ENCODE measurements around the gene PPIA. TPM values are rescaled to one million over a fixed set of nuclear protein-coding genes. Genes with fewer than 3 reads are reported as not detected.
"Not testable (repeated sequence)": the region's sequence is repeated elsewhere in the genome, so short reads cannot be mapped to it uniquely, and the experiment has no call there.

Gene PPIA
- polyA plus RNA-seq, 4 donors, result 1,245 to 1,509 (median 1,378) TPM

- DNase-seq (ENCODE audit: low read depth in 4 of 4, low spot score in 3 of 4), result no peak
These were observed 22.8 kb downstream of the PPIA start for GRCh38 chr7:44819292-44819691.

GRCh38 chr7:44823255-44823781 is 26.8 kb downstream of the PPIA start:
- DNase-seq (ENCODE audit: low read depth in 4 of 4, low spot score in 3 of 4), result no peak

GRCh38 chr7:44824894-44825526 is 28.5 kb downstream of the PPIA start:
- DNase-seq (ENCODE audit: low read depth in 4 of 4, low spot score in 3 of 4), result no peak

DNA sequence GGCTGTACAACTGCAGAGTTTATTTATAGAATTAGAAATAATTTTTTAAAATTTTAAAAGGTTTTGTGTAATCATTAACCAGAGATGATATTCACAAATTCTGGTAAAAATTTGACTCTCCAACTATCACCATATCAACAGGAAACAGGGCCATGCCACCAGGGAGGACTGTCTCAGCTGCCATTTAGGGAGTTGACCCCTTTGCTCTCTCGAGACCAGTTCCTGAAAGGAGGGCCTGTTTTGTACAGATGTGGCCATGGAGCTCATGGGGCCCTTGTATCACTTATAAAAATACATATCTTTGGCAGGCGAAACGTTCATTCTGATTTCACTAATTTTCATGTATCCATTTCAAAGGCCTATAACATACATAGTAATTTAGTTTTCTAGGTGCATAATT is 31.1 kb downstream of the PPIA start:
- no peak for DNase-seq (ENCODE audit: low read depth in 4 of 4, low spot score in 3 of 4)

- DNase-seq (ENCODE audit: low read depth in 4 of 4, low spot score in 3 of 4), result no peak
These were observed 42.3 kb downstream of the PPIA start for GRCh38 chr7:44838751-44839150.

- not testable (repeated sequence) for DNase-seq (ENCODE audit: low read depth in 4 of 4, low spot score in 3 of 4)
These were observed 46.2 kb downstream of the PPIA start for GRCh38 chr7:44842675-44843074.

GRCh38 chr7:44843440-44843839 is 47.0 kb downstream of the PPIA start:
- not testable (repeated sequence) for DNase-seq (ENCODE audit: low read depth in 4 of 4, low spot score in 3 of 4)

- DNase-seq (ENCODE audit: low read depth in 4 of 4, low spot score in 3 of 4), result no peak
These were observed 49.0 kb downstream of the PPIA start for GRCh38 chr7:44845451-44845850.

GRCh38 chr7:44846390-44846789 is 49.9 kb downstream of the PPIA start:
- DNase-seq (ENCODE audit: low read depth in 4 of 4, low spot score in 3 of 4), result not testable (repeated sequence)

- no peak for DNase-seq (ENCODE audit: low read depth in 4 of 4, low spot score in 3 of 4)
These were observed 50.5 kb downstream of the PPIA start for GRCh38 chr7:44846816-44847508.

DNA sequence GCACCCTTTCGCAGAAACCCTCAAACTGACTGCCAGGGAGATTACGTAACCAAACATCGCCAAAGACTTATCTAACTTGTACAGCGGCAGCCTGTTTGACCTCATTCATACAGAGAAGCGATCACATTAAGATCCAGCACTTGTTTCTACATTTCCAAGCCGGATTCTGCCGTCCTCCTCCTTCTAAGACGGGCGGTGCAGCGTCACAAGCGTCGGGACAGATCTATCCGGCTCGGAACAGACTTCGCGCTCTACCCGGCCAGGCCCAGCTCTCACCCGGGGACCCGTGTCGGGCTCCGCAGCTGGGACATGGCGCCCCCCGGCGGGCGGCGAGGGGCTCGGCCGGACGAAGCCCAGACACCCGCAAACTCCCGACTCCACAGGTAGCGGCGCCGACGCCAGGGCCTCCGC is 51.0 kb downstream of the PPIA start:
- peak; percentile 79 to 83 (median 81) for DNase-seq (ENCODE audit: low read depth in 4 of 4, low spot score in 3 of 4)

GRCh38 chr7:44847920-44848634 is 51.6 kb downstream of the PPIA start, which contains the start of gene H2AZ2:
TSS of gene H2AZ2 (minus strand) at chr7:44848087. CDS start at chr7:44847971, 116 bp downstream.
- DNase-seq (ENCODE audit: low read depth in 4 of 4, low spot score in 3 of 4), result peak; percentile 100

DNA sequence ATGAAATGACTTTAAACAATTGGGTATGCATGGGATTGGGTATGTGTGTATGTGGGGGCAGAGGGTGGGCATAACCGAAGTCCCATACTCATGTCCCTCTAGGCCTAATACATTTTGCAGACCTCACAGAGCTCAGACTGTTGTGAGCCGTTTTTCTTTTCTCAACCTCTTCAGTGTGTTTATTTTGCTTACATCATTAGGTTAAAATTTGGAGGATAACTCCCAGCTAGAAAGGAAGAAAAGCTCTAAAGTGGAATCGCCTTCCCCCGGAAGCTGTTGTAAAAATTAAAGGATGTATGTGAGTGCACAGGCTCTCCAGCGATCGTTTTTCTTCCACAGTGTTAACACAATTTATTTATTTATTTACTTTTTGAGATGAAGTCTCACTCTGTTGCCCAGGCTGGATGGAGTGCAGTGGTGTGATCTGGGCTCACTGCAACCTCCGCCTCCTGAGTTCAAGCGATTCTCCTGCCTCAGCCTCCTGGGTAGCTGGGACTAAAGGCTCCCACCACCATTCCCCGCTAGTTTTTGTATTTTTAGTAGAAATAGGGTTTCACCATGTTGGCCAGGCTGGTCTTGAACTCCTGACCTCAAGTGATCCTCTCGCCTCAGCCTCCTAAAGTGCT is 52.9 kb downstream of the PPIA start:
- DNase-seq (ENCODE audit: low read depth in 4 of 4, low spot score in 3 of 4), result no peak

GRCh38 chr7:44849885-44850544 is 53.5 kb downstream of the PPIA start:
- no peak for DNase-seq (ENCODE audit: low read depth in 4 of 4, low spot score in 3 of 4)

- no peak for DNase-seq (ENCODE audit: low read depth in 4 of 4, low spot score in 3 of 4)
These were observed 56.1 kb downstream of the PPIA start for GRCh38 chr7:44852590-44852989.

Other genes with a start within 250 kb of the PPIA start
- gene DDX56, start 222.8 kb upstream of the PPIA start, polyA plus RNA-seq (ENCODE audit: insufficient read length in 4 of 4), result 10 to 100 TPM; 73.9 to 91.2 (median 79.1) TPM
- 100 to 1,000 TPM; 134 to 149 (median 143) TPM for gene TMED4, start 214.4 kb upstream of the PPIA start, polyA plus RNA-seq (ENCODE audit: insufficient read length in 4 of 4)
- 10 to 100 TPM; 86.3 to 99.6 (median 94.2) TPM for gene OGDH, start 190.1 kb upstream of the PPIA start, polyA plus RNA-seq (ENCODE audit: insufficient read length in 4 of 4)
- gene ZMIZ2, start 47.8 kb upstream of the PPIA start, polyA plus RNA-seq (ENCODE audit: insufficient read length in 4 of 4), result 10 to 100 TPM; 58.4 to 75.3 (median 67.0) TPM
- 100 to 1,000 TPM; 243 to 279 (median 250) TPM for gene H2AZ2, start 51.4 kb downstream of the PPIA start, polyA plus RNA-seq (ENCODE audit: insufficient read length in 4 of 4)
- gene PURB, start 88.8 kb downstream of the PPIA start, polyA plus RNA-seq (ENCODE audit: insufficient read length in 4 of 4), result 10 to 100 TPM; 31.4 to 38.6 (median 34.2) TPM
- gene MYO1G, start 182.3 kb downstream of the PPIA start, polyA plus RNA-seq (ENCODE audit: insufficient read length in 4 of 4), result under 1 TPM; 0.31 to 0.60 (median 0.47) TPM
- 10 to 100 TPM; 25.0 to 32.1 (median 25.5) TPM for gene CCM2, start 203.5 kb downstream of the PPIA start, polyA plus RNA-seq (ENCODE audit: insufficient read length in 4 of 4)